Pancreas (tissue), 10 donors: ENCODE measurements around the gene FFAR2. TPM values are rescaled to one million over a fixed set of nuclear protein-coding genes. Genes with fewer than 3 reads are reported as not detected.
"Not testable (repeated sequence)": the region's sequence is repeated elsewhere in the genome, so short reads cannot be mapped to it uniquely, and the experiment has no call there.

Experiments
- ATAC-seq, 4 donors: fragments of 200-7000 bp; cut with Tn5 transposase; one replicate each; pipeline versions ENCODE4 v1.8.0 to v1.9.1; 2020; ENCODE audit warnings: mild to moderate bottlenecking in 4 of 4, moderate library complexity in 4 of 4
- DNase-seq, 6 donors: peaks; one replicate each; pipeline ENCODE4 v3.0.0-alpha.2; 2020
- FAIRE-seq: peaks from 2 replicates; lab custom pipeline; 2012; peaks lifted over from hg19 to GRCh38; lab: Jason Lieb, UNC
- H3K27ac ChIP-seq, 4 donors: fragments of 200-600 bp; sonication (generic); 1 replicate in 3 of 4; 2 replicates in 1 of 4; pipeline versions ENCODE4 v1.5.0 to v1.8.0; 2020
- H3K27me3 ChIP-seq, 4 donors: fragments of 200-600 bp; one replicate each; pipeline ENCODE4 v1.8.0; 2021
- H3K36me3 ChIP-seq, 3 donors: fragments of 200-600 bp; sonication (generic) in 1 of 3; one replicate each; pipeline versions ENCODE4 v1.5.0 to v1.8.0; 2020 to 2021
- H3K4me1 ChIP-seq, 3 donors: fragments of 200-600 bp; one replicate each; pipeline ENCODE4 v1.8.0; 2021
- H3K4me3 ChIP-seq, 4 donors: fragments of 200-600 bp; sonication (generic) in 2 of 4; one replicate each; pipeline versions ENCODE4 v1.5.0 to v1.8.0; 2020 to 2021
- H3K9me3 ChIP-seq, 4 donors: fragments of 200-600 bp; one replicate each; pipeline ENCODE4 v1.8.0; 2021
- CTCF ChIP-seq, 4 donors: fragments of 200-600 bp; sonication (generic) in 3 of 4; IDR thresholded peaks; one replicate each; pipeline versions ENCODE4 v1.5.0 to v1.8.0; 2021; ENCODE audit warnings: antibody characterized with exemption in 4 of 4
- WGBS, 2 donors: extraction: QIAGEN DNeasy Blood & Tissue Kit; methylation state at CpG; one replicate each; pipeline ENCODE4 v1.1.7; 2013; 5-methylcytosine and 5-hydroxymethylcytosine counted together
- intact Hi-C, 3 donors: fragments of 100-400 bp; cut with DNase I; formaldehyde crosslinking; loops; one replicate each; pipeline versions ENCODE4 v1.11.1 to v1.14.2; 2022
- polyA plus RNA-seq, 2 donors: library from polyadenylated mRNA; stranded (reverse); fragments of 200-250 nt; gene quantifications; one replicate each; pipeline ENCODE4 v1.2.3, GENCODE V29; 2013
- total RNA-seq, 6 donors: library from RNA; stranded (reverse); fragmentation: NEBNext Ultra II Directional in 4 of 6; extraction: Animal tissue kit (Norgen Biotek cat#: 25700) in 4 of 6; gene quantifications; one replicate each; pipeline versions ENCODE4 v1.2.1 to v1.2.4, GENCODE V29; 2021 to 2023
- donor health status: healthy with polysubstance abuse.
- donor health status: DM: no; HTN: no; CAD: no; lungs with moderate emphysema.
- donor health status: DM: no; HTN: no; CAD: no.
- donor health status: control.
- donor health status: control.
- donor health status: Bipolar disorder and iron deficiency.
- donor health status: DM: yes; HTN: yes; CAD: no.
- donor health status: DM: no; HTN: no; CAD: no.
- donor health status: DM: no; HTN: no; CAD: no.
- donor health status: DM: yes; HTN: yes; CAD: no.

FFAR2 gene
- total and polyA plus RNA-seq, 8 donors, result 0.20 to 2.5 (median 0.39) TPM; not detected in 2

DNA sequence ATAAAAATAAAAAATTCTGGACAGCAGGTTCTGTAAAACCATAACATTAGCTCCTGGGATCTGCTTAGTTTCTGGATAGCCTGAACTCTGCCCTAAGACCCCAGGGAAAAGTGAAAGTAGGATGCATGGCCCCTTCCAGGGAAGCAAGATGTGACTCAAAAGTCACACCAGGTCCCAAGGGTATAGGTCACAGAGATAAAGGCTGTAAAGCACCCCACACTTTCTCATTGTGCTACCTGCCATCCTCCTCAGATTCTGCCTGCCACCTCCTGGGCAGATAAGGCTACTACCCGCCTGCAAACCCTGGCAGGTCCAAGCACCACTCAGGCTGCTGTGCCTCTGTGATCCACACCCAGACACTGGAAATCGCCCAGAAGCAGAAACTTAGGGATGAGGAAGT is 20.6 kb downstream of the FFAR2 start:
- ATAC-seq, result peak; percentile 85 to 100 (median 98)
- intact Hi-C loops, result loop anchor here in 1 of 3 donors (5.0 kb wide), 1 partner anchor 116 kb away; no protein-coding TSS in a partner anchor
- Histone ChIP-seq H3K4me1 (no peaks in the 10 kb centered on the region), H3K36me3 (no peaks in the 10 kb centered on the region), H3K4me3 (no peak overlapping the region), H3K27me3 (no peaks in the 10 kb centered on the region), H3K27ac (no peak overlapping the region), H3K9me3 (no peaks in the 10 kb centered on the region)
- TF ChIP-seq CTCF (IDR thresholded peaks at IDR 0.05), result peak; percentile 42 to 76 (median 70)
- FAIRE-seq, result no peak
- peak; percentile 56 to 80 (median 70) for DNase-seq
- WGBS, 2 donors, result 8 to 9% methylated on average over 2 of the region's 2 CpGs

GRCh38 chr19:35470128-35470527 is 22.1 kb downstream of the FFAR2 start:
- Histone ChIP-seq H3K36me3 (no peaks in the 10 kb centered on the region), H3K9me3 (no peaks in the 10 kb centered on the region), H3K27me3 (no peaks in the 10 kb centered on the region), H3K27ac (no peak overlapping the region), H3K4me1 (no peaks in the 10 kb centered on the region), H3K4me3 (no peak overlapping the region)
- ATAC-seq, result no peak
- no peak for FAIRE-seq
- DNase-seq, result no peak
- intact Hi-C loops, result loop anchor here in 1 of 3 donors (10.0 kb wide), 1 partner anchor 125 kb away; the partner anchor contains the start of gene FFAR1
- TF ChIP-seq CTCF (IDR thresholded peaks at IDR 0.05), result no peak
- 83 to 85% methylated on average over 7 of the region's 7 CpGs for WGBS, 2 donors

- H3K9me3 ChIP-seq, ATAC-seq, H3K36me3 ChIP-seq, DNase-seq, H3K27ac ChIP-seq, FAIRE-seq, H3K27me3 ChIP-seq, H3K4me1 ChIP-seq, H3K4me3 ChIP-seq: not testable (repeated sequence)
- 92 to 93% methylated on average over 4 of the region's 4 CpGs for WGBS, 2 donors
- intact Hi-C loops, result loop anchor here in 1 of 3 donors (10.0 kb wide), 1 partner anchor 126 kb away; the partner anchor contains the start of gene FFAR1
These were observed 23.0 kb downstream of the FFAR2 start for GRCh38 chr19:35471075-35471474.

- Histone ChIP-seq H3K27me3 (no peaks in the 10 kb centered on the region), H3K9me3 (no peaks in the 10 kb centered on the region), H3K36me3 (no peaks in the 10 kb centered on the region), H3K4me3 (no peak overlapping the region), H3K4me1 (no peaks in the 10 kb centered on the region), H3K27ac (no peak overlapping the region)
- no peak for ATAC-seq
- intact Hi-C loops, result loop anchor here in 2 of 3 donors (2.0 to 10.0 kb wide), 2 partner anchors 119 to 127 kb away; partner anchors contain the start of gene FFAR1 (in 1 of the 2)
- 81 to 89% methylated on average over 8 of the region's 8 CpGs for WGBS, 2 donors
- FAIRE-seq, result no peak
- TF ChIP-seq CTCF (IDR thresholded peaks at IDR 0.05), result no peak
- no peak for DNase-seq
These were observed 23.9 kb downstream of the FFAR2 start for GRCh38 chr19:35471946-35472345.

DNA sequence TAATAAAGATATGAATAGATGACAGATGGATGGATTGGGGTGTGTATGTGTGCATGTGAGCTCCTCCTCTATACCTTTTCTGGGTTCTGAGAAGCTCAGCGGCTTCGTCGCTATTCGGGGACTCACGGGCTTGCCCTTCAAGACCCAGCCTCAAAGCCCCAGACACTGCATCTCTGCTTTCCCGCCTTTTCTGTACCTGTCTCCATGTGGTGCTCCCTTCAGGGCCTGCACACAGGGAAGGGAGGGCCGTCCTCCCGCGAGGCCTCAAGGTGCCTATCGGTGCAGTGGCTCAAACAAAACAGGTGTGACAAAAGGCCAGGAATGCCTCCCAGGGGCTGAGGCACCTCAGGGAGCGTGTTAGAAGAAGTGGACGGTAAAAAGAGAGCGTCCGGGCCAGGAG is 26.0 kb downstream of the FFAR2 start:
- no peak for ATAC-seq
- no peak overlapping the region for H3K27ac ChIP-seq
- intact Hi-C loops, result loop anchor here in 1 of 3 donors (10.0 kb wide), 1 partner anchor 129 kb away; the partner anchor contains the start of gene FFAR1
- no peaks in the 10 kb centered on the region for H3K9me3 ChIP-seq
- no peak for DNase-seq
- no peaks in the 10 kb centered on the region for H3K36me3 ChIP-seq
- no peak for TF ChIP-seq CTCF (IDR thresholded peaks at IDR 0.05)
- no peak overlapping the region for H3K4me3 ChIP-seq
- WGBS, 2 donors, result 87 to 92% methylated on average over 14 of the region's 14 CpGs
- FAIRE-seq, result no peak
- H3K4me1 ChIP-seq, result no peaks in the 10 kb centered on the region
- no peaks in the 10 kb centered on the region for H3K27me3 ChIP-seq

DNA sequence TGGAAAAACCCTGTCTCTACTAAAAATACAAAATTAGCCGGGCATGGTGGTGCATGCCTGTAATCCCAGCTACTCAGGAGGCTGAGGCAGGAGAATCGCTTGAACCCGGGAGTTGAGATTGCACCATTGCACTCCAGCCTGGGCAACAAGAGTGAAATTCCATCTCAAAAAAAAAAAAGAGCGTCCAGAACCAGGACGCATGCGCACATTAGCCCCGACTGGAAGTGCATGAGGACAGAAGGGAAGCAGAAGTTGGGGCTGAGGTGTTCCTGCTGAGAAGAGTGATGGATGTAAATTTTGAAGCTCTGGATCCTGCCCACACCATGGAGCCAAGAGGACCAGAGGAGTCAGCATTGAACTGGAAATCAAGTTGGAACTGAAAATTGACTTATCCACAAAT is 26.5 kb downstream of the FFAR2 start:
- H3K27me3 ChIP-seq, DNase-seq, FAIRE-seq, H3K4me3 ChIP-seq, ATAC-seq, H3K27ac ChIP-seq, H3K36me3 ChIP-seq, H3K9me3 ChIP-seq, H3K4me1 ChIP-seq: not testable (repeated sequence)
- intact Hi-C loops, result loop anchor here in 1 of 3 donors (10.0 kb wide), 1 partner anchor 130 kb away; the partner anchor contains the start of gene FFAR1
- WGBS, 2 donors, result 89 to 93% methylated on average over 6 to 7 of the region's 7 CpGs
